GM18868 (cell line): ENCODE measurements around the gene DHRS7.
"Not testable (repeated sequence)": the region's sequence is repeated elsewhere in the genome, so short reads cannot be mapped to it uniquely, and the experiment has no call there.

Experiments used
- ATAC-seq: cut with Tn5 transposase; IDR thresholded peaks from one replicate; pipeline ENCODE4 v1.9.1; 2021; ENCODE audit warnings: mild to moderate bottlenecking, moderate library complexity; ENCODE audit not compliant: unreplicated experiment

DHRS7 gene

DNA sequence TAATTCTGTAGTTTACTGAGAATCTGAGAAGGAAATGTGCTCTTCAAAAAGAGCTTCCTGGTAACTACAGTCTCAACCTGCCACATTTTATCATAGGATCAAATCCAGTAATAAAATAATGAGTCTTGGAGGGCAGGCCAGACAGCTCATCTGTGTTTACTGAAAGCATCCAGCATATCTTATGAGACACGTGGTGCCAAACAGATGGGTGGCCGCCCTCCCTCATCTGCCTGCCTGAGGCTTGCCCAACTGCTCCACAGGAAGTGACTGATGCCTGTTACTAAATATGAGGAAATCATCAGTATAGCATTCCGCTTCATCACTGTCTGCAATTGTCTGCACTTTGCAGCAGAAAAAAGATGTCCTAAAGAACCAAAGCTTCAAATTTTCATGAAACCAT, 13.5 kb downstream of the DHRS7 start:
- peak; percentile 97 for ATAC-seq

- ATAC-seq = no peak
Measured at GRCh38 chr14:60134702-60135101, 30.5 kb downstream of the DHRS7 start.

GRCh38 chr14:60133487-60133886, 31.7 kb downstream of the DHRS7 start:
- ATAC-seq = no peak

- no peak for ATAC-seq
Measured at GRCh38 chr14:60125918-60126317, 39.3 kb downstream of the DHRS7 start.

DNA sequence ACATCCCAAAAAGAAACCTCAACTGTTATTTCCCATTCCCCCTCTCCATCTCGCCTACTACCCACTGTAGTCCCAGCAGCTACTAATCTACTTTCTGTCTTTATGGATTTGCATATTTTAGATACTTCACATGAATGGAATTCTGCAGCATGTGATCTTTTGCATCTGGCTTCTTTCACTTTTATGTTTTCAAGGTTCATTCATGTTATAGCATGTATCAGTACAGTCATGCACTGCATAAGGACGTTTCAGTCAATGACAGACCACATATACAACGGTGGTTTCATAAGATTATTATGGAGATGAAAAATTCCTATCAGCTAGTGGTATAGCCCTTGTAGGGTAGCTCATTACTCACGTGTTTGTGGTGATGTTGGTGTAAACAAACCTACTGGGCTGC, 49.0 kb downstream of the DHRS7 start:
- no peak for ATAC-seq

- no peak for ATAC-seq
Measured at GRCh38 chr14:60114881-60115280, 50.3 kb downstream of the DHRS7 start.

- no peak for ATAC-seq
Measured at GRCh38 chr14:60111732-60112131, 53.5 kb downstream of the DHRS7 start.

DNA sequence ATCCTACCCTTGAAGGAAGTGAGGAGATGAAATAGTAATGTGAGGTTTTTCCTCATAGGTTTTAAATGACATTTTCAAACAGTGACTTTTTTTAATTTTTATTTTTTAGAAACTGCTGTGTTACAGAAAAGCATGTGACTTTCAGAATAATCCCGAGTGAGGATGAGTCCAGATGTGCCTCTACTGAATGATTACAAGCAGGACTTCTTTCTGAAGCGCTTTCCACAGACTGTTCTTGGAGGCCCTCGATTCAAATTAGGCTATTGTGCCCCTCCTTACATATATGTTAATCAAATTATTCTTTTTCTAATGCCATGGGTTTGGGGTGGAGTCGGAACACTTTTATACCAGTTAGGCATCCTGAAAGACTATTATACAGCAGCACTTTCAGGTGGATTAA, 57.7 kb downstream of the DHRS7 start:
- ATAC-seq = no peak

GRCh38 chr14:60106339-60106738, 58.9 kb downstream of the DHRS7 start:
- ATAC-seq = no peak

- ATAC-seq = no peak
Measured at GRCh38 chr14:60102389-60102788, 62.8 kb downstream of the DHRS7 start.

DNA sequence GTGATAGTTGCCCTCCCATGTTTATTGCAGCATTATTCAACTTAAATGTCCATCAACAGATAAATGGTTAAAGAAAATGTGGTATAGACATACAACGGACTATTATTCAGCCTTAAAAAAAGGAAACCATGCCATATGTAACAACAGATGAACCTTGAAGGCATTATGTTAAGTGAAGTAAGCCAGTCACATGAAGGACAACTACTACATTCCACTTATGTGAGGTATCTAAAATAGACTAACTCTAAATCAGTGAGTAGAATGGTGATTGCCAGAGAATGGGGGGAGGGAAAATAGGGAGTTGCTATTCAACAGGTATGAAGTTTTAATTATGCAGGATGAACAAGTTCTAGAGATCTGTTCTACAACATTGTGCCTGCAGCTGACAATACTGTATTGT, 63.4 kb downstream of the DHRS7 start:
- no peak for ATAC-seq

DNA sequence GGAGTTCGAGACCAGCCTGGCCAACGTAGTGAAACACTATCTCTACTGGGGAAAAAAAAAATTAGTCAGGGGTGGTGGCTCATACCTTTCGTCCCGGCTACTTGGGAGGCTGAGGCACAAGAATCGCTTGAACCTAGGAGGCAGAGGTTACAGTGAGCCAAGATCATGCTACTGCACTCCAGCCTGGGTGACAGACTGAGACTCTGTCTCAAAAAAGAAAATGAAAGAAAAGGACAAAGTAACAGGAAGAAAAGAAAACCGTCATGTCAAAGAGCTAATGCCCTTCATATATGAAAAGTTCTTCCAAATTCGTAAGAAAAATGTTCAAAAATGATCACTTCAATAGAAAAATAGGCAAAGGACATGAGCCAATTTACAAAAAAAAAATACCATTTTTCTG, 65.3 kb downstream of the DHRS7 start:
- ATAC-seq = not testable (repeated sequence)

- ATAC-seq = no peak
Measured at GRCh38 chr14:60097974-60098373, 67.2 kb downstream of the DHRS7 start.

DNA sequence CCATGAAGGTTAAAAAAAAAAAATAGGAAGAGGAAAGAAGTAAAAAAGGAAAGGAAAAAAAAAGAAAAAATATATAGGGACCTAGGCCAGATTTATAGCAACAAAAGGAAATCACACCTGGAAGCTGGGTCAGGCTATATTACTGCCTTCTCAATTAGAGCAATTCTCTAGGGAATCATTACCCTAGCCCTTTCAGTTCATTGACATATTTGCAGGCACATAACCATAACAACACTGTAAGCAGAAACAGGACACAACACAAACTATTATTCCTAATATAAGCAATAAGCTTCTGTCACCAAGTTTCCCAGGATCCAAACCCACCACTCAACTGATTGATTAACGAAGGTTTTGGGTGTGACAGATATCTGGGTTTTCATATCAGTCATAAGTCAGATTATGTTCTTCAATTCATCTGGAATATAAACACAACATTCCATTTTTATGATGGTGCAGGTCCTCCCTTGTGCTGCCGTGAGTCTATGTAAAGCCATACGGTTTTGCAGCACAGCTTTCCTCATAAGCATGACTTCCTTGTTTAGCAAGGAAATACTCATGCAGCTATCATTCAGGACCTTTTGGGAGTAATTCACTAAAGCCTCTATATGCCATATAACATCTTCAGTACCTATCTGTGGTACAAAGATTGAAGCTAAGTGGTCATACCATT, 69.3 kb downstream of the DHRS7 start:
- ATAC-seq = no peak

DNA sequence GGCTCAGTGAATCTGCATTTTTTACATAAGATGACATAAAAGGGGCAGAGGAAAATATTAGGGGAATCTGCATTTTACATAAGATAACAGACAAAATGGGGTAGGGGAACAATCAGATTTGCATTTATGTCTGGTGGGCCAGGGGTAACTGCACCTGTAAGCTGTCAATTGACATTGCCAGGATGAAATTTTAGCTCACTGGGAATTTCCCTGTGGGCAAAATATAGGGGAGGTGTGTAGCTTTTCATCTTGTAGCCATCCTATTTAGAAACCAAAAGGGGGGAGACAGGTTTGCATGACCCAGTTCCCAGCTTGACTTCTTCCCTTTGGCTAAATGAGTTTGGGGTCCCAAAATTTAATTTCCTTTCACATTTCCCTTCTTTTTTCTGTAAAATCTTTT, 70.0 kb downstream of the DHRS7 start:
- ATAC-seq = no peak

- no peak for ATAC-seq
Measured at GRCh38 chr14:60094306-60094897, 70.8 kb downstream of the DHRS7 start.
